Activated CD8-positive, alpha-beta memory T cell treated with anti-CD3 and anti-CD28 coated beads, Interleukin-2, amount 50 U/mL, for 48 hours (primary cell): ENCODE data around the gene AGPAT2.

Source experiments
- DNase-seq: peaks from one replicate; pipeline ENCODE4 v3.0.0-alpha.2; 2020

The AGPAT2 gene

DNA sequence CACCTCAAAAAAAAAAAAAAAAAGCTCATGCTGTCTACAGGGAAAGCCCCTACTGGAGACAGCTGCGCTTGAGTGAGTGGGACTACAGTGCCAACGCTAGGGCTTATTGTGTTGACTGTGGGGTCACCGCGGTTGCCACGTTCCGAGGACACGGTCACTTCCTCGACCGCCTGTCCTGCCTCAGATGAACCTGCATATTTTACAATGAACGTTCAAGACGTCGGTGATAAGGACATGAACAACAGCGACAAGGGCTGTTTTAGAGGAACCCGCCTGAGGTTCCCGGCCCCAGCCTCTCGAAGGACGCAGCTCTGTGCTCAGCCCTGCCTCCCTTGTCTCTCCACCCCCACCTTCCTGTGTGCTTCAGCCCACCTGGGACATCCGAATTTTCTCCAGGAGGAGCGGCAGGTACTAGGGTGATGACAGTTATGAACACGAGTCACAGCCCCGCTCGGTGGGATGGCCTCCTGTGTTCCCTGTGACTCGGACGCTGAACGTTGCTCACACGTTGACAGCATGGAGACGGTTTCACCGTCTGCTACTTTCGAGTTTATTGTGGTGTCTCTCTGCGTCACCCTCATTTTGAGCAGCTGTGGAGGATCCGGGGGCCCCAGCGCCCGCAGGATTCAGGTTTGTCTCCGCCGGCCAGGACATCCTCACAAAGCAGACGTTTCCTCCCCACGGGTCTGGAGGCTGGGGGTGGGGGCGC lies 13.9 kb upstream of the AGPAT2 start:
- peak; percentile 84 for DNase-seq

DNA sequence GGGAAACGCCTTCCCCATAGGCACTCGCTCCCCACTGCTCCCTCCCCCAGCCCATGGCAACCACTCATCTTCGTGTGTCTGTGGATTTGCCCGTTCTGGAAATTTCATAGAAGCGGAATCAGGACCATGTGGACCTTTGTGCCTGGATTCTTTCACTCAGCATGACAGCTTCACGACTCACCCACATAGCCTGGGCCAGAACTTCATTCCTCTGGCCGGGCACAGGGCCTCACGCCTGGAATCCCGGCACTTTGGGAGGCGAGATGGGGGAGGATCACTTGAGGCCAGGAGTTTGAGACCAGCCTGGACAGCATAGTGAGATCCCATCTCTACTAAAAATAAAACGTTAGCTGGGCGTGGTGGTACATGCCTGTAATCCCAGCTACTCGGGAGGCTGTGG lies 13.0 kb upstream of the AGPAT2 start:
- DNase-seq: no peak

DNA sequence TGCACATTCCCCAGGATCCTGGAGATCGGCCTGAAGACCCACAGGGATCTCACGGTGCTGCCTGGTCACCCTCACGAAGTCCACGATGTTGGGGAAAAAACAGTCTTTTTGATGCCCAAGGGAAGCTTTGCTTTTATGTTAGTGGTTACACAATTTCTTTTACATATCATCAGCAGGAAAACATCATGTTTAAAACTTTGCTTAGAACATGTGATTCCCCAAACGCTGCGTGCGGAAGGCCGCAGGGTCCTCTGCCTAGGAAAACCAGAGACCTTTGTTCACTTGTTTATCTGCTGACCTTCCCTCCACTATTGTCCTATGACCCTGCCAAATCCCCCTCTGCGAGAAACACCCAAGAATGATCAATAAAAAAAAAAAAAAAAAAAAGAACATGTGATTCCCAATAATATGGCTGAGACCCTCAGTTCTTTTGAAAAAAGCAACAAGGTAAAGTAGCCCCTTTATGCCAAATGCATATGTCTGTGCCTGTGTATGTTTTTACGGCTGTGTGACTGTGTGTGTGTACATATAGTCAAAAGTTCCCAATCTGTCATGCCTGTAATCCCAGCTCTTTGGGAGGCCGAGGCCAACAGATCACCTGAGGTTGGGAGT lies 11.5 kb upstream of the AGPAT2 start:
- no peak for DNase-seq

DNA sequence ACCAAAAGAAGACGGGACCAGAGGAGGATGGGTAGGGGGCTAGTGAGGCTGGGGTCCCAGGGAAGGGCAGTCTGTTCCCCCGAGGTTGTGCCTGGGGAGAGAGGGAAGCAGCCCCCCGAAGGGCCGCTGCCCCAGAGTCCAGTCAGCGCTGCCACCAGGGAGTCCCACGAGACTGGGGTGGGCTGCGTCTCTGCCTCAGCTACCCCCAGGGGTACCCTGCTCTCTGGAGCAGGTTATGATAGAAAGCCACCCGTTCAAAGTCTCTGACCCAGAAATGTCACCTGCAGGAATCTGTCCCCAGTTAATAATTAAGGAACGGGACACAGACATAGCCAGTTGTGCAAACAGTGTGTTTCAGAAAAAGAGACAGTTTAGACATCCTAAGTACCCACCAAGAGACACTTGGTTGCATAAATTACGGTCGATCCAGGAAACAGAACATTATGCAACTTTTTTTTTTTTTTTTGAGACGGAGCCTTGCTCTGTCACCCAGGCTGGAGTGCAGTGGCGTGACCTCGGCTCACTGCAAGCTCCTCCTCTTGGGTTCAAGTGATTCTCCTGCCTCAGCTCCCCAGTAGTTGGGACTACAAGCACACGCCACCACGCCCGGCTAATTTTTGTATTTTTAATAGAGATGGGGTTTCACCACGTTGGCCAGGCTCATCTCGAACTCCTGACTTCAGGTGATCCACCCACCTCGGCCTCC lies 10.7 kb upstream of the AGPAT2 start:
- DNase-seq: no peak

DNA sequence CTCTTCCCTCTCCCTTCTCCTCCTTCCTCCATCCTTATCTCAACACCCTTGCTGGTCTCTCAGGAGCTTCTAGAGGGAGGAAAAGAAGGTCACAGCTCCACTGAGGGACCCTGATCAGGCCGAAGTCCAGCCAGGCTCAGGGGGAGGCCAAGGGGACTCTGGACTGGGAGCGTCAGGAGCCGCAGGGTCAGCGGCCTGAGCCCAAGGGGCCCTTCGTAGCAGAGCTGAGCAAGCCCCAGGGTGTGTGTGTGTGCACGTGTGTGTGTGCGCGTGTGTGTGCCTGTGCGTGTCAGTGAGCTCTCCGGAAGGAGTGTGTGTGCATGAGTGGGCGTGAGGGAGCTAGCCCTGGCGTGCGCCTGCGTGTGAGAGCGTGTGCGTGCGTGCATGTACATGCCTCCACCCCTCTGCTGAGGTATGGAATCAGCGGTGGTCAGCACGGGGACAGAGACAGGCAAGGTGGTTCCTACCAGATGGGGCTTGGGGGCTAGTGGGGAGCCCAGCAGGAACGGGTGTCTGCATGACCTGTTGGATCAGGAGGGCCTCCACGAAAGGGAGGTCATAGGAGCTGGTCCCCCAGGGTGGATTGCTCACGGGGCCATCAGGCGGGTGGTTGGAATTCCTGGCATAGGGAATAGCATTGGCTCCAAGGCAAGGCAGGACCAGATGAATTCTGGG lies 10.0 kb upstream of the AGPAT2 start:
- no peak for DNase-seq

DNA sequence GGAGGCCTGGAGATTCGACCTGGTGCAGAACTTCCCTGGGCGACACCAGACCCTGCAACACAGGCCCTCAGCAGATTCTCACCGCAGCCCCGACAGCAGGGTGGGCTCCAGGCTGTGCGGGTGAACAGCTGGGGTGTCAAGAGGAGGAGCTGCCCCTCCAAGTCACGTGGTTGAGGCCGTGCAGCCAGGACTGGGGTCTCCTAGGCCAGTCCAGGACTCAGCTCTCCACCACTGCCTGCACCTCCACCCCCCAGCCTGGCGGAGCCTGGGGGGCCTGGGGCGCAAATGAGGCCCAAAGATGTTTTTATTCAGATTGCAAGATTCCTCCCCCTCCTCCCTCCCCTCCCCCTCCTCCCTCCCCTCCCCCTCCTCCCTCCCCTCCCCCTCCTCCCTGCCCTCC lies 9.2 kb upstream of the AGPAT2 start:
- no peak for DNase-seq

DNA sequence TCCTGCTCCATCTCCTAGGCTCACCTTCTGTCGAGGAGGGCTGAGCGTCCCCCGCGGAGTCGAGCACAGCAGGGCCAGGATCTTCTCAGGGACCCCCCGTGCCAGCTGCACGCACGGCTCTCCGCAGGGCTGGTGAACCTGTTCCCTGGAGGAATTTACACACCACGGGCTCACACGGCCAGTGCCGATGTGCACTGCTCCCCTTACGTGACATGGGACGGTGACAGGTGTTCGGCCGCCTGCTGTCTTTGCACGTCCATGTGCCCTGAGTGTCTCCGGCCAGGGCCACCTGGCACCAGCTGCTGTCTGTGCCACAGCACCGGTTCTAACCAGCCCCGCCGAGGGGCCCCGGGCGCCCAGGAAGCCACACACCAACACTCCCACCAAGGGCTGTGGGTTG lies 8.7 kb upstream of the AGPAT2 start:
- DNase-seq: no peak

DNA sequence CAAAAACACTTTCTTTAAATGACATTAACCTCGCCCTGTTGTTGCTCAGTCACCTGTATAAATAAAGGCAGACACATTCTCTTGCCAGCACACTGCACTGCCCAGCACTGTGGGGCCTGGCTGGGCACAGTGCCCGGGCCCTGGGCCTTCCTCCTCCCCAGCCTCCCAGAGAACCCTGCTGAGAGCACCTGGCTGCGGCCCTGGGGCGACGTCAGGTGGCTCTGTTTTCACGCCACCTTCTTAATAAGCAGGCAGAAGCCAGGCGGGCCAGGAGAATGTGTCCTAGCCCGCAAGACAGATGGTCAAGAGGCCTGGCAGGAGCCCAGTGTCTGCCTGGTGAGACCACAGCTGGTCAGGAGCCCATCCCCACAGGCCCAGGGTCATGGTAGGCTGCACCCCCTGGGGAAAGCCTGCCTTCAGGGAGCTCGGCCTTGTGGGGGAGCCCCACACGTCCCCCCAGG lies 8.2 kb upstream of the AGPAT2 start:
- no peak for DNase-seq

DNA sequence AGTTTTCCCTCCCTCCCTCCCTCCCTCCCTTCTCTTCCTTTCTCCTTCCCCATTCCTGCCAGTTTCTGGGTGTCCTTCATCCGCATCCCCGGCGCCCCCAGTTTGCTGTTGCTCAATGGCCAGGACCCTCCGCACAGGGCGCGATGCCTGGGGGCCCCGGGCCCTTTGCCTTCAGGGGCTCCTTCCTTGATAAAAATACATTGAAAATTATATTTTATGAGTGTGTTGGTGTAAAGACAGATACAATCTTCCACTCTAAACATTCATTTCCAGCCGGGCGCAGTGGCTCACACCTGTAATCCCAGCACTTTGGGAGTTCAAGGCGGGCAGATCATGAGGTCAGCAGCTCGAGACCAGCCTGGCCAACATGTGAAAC lies 7.6 kb upstream of the AGPAT2 start:
- no peak for DNase-seq

DNA sequence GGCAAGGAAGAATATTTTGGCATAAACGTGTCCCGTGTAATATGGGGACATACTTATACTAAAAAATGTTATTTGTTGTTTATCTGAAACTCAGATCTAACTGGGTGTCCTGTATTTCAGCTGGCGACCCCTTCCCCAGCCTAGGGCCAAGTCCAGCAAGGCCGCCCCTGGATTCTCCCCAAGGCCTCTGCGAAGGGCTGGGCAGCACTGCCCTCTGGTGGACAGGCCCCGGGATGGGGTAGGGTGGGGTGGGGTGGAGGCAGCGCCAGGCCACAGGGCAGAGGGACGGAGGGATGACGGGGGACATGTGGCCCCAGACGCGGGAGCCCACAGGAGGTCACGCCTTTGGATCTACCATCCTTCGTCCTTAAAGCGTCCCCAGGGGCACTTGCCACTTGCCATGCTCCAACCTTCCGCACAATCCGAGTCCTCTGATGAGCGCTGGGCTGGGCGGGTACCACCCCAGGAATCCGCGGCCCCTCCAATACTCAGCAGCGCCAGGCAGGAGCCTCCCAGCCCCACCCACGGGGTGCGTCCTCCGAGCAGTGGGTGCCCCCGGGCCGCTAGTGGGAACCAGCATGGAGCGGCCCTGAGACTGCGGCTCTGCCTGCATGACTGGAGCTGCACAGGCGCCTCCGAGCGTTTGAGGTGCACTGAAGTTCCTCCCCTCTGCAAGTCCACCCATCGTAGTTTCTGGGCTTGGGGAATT lies 7.1 kb upstream of the AGPAT2 start:
- DNase-seq: peak; percentile 76

DNA sequence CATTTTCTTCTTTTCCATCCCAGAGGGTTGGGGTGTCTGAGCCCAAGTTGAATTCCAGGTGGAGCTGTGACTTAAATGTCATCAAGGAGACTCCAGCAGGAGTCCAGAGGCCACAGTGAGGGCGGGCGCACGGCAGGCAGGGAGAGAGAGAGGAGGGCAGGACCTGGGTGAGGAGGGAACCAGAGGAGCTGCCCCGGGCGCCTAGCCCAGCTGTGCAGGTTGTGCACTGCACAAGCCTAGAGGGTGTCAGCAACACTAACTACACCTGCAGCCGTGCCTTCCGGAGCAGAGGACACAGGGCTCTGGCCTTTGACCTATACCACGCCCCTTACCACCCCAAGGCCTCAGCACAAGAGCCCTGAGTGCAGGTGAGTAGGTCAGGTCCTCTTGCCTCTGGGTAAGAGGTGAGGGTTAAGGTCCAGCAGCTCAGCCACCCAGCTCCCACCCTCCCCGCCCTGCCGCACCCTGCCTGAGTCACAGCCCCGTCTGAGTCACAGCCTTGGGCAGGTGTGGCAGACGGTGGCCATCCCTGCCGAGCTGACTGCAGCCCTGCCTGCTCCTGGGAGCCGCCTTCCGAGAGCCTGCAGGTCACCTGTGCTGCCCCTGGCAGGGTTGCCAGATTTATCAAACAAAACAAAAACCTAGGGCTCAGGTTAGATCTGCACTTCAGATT lies 6.4 kb upstream of the AGPAT2 start:
- no peak for DNase-seq

DNA sequence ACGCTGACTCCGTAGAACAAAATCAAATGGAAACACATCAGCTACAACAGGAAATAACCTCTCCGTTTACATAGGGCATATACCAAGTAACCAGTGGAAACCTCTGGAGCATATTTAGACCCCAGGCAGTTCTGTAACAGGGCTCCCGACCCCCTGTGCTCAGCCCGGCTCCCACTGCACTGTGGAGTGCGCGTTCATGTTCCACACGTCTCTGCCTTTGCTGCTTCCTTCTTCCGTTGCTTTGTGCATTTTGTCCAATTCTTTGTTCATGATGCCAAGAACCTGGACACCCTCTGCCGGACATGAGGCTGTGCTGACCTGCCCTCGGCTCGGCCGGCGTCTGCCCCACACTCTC lies 5.9 kb upstream of the AGPAT2 start:
- no peak for DNase-seq

DNA sequence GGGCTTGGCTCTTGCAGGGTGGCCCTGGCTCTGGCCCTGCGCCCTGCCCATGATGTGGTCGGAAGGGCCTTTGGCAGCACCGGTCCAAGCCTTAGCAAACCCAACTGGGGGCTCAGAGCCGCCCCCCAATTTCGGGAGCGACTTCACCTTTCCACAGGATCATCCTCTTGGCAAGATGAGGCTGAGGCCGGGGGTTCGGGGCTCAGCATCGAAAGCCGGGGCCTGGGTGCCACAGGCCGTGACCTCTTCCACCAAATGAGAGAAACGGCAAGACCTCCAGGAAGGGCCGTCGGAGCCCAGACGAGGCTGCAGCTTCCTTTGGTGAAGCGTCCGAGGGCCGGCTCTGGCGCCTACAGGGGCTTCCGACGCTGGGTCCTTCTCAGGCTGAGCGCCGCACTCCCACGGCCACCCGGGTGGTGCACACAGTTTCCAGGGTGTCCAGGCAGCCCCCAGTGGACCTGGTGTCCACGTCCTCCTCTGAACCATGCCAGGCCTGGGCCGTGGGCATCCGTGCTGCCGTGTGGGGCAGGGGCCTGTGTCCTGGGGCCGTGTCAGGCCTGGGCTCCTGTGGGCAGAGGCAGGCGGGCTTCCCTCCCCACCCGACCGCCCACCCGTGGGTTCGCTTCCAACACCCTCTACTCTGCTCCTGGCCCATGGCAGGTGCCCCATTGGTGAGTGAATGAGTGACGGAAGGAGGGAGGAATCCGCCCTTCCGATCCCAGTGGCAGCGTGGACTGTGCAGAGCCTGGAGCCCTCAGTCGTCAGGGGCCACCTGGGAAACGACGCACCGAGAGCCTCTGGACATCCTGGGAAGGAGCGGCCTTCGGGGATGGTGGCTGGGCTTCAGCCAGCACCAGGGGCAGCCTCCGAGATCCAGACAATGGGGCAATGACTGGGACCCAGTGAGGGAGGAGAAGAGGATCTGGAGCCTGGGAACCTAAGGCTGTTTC lies 5.2 kb upstream of the AGPAT2 start:
- no peak for DNase-seq

DNA sequence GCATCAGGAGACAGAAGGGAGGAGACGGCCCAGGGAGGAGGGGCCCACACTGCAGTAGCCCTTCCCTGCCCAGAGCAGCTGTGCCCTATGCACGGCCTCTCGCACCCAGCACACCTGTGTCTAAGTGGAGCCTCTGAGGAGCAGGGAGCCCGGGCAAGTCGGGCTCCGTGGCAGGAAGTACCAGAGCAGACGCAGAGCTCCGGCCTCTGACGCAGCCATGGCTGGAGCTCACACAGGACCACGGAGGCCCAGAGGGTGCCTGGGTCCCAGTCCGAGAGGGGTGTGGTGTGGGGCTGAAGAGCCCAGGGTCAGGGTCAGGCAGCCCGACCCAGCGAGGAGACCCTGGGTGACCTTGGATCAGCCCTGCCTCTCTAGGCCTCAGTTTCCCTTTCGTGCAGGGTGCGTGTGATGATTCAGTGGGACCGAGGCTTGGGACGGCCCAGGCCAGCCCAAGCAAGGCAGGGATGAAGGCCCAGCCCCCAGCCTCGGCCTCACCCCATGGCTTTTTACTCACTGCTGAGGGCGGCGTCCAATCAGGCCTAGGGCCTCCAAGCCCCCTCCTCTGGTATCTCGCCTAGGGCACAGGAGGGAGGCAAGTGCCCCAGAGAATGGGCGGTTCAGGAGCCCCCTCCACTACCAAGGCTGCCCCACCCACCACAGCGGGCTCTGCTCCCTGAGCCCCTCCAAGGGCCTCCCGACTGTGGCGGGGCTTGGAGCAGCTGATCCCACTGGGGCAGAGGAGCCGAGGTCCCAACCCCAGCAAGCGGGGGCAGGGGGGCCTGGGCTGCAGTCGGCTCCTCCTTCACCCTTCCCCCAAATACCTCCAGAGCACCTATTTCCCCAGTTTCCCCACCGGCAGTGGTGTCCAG lies 4.3 kb upstream of the AGPAT2 start:
- DNase-seq: no peak

DNA sequence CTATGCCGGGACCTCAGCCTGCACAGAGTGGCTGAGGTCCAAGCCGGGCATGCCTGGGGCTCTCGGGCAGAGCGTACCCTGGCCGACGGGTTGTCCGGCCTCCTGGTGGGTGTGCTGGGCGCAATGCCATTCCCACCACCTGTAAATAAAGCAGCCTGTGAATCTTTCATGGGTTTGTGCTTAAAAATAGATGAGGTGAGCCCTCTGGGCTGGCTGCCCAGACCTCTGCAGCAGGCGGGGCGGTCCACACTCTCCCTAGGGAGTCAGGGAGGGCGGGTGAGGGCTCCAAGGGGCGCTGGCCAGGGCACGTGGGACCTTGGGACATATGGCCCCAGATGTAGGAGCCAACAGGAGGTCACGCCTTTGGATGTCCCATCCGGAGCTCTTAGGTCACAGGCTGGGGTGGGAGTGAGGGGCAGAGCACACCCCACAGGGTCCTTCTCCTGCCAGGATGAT lies 3.6 kb upstream of the AGPAT2 start:
- DNase-seq: no peak

DNA sequence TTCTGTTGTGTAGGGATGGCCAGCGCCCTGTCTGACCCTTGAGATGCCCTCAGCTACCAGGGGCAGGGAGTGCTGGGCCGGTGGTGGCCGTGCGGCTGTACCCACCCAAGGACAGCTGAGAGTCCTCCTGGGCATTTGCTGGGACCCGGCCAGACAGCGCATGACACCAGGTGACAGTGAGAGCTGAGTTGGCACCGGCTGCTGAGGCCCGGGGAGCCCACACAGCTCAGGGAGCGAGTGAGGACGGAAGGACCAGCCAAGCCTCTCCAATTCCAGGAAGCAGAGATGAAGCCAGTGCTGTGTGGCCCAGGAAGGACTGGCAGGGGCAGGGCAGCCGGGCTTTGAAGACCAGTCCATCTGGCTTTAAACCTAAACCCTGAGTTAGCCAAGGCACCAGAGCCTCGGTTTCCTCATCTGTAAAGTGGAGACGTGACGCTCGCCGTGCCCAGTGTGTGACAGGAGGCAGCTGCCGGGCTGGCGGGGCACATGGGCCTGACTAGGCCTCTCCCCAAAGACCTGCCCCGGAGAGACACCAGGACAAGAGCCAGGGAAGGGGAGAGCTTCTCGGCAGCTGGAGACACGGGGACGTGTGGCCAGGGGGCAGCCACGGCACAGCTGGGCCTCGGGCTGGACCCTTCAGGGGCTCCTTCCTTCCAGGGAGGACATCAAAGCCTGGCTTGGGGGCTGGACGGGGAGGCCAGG lies 3.0 kb upstream of the AGPAT2 start:
- no peak for DNase-seq

DNA sequence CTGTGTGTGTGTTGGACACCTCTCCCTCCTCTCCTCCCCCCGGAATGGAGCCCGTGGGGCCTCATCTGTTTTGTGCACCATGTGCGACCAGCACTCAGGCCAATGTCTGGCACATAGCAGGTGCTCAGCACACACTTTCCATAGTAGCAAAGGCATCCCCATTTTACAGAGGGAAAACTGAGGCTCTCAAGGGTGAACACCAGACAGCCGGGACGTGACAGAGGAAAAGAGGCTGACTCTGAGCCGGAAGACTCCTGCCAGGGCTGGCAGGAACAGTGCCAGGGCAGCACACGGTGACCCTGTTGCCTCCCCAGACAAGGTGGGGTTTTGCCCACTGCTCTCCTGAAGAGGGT lies 1.8 kb upstream of the AGPAT2 start:
- no peak for DNase-seq

DNA sequence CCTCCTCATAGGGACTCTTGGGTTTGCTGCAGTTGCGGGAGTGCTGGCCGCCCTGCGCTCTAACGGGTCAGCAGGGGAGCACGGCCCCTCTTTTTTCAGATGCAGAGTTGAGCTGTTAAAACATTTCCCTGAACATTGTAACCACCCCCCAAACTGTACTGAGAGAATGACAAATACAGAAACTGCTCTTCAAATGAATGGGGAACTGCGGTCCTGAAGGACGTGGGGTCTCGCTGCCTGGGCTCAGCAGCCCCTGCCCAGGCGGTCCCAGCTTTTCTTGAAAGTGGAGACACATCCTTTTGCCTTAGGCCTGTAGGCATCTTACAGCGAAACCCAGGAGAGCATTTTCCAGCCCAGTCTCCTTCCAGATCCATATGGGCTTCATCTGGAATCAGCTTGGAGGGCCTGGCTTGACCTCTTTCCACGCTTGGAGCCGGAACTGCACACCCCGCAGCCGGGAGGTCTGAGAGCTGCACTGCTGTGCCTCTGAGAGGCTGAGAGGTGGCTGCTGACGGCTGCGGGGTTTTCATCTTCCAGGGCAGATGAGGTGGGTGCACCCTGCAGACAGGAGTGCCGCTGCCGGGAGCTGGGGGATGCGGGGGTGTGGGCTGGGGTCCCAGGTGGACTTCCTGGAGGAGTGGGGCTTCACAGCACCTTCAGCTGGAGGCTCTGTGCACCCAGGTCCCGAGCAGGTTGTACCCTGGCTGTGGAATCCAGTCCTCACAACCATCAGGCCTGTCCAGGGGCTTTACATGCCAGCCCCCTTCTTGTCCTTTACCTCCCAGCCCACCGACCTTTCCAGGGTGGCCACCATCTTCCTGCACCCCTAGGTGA lies 1.2 kb upstream of the AGPAT2 start:
- DNase-seq: no peak

DNA sequence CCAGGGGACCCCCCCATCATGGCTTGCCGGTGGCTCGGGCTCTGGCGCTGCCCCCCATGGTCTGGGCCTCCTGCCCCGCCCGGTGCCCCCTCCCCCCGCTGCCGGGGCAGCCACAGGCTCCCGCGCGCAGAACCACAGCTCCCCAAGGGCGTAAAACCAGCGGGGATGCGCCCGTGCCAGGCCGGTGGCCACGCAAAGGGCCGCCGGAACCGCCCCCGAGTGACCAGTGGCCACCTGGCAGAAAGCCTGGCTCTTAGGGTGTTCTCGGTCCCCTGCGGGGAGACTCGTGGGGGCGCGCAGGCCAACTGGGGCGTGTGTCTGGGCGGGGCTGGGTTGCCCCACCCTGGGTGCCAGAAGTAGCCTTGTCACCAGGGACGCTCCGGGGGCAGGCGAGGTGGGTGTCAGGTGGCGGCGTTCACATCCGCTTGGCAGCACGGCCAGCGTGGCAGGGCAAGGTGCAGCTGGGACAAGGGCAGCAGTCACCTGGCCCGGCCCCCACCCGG lies 515 bp upstream of the AGPAT2 start:
- DNase-seq: no peak
